Measurements from ENCODE around the gene CCDC81. TPM values are rescaled to one million over a fixed set of nuclear protein-coding genes. Genes with fewer than 3 reads are reported as not detected.

Gene CCDC81
- total and polyA plus RNA-seq, 2 donors (not counting 1 experiment from before 2014, with no cell fraction given) = 0.66 to 7.0 TPM

- no peaks in the 10 kb centered on the region for H4K20me1 ChIP-seq (ENCODE audit: control insufficient read depth, extremely low read depth, insufficient read depth, low read length)
- H2AFZ ChIP-seq (ENCODE audit: low read length) = no peak overlapping the region
- H3K4me1 ChIP-seq (ENCODE audit: control insufficient read depth, extremely low read depth, insufficient read depth, low read length) = peaks cover 11% of the 10 kb centered on the region
- TF ChIP-seq EZH2 (IDR thresholded peaks at IDR 0.05; ENCODE audit: low read length, missing control alignments) (no peak), CTCF (conservative IDR thresholded peaks at IDR 0.05 in 1 of 2, IDR thresholded peaks at IDR 0.05 in 1 of 2; ENCODE audit: low read depth in 1 of 2, low read length in 2 of 2) (no peak)
- no peak overlapping the region for H3K4me3 ChIP-seq (replicated peaks in 1 of 4; ENCODE audit: control extremely low read depth in 1 of 4, insufficient read depth in 1 of 4, low read depth in 3 of 4, low read length in 4 of 4)
- peaks cover 1% of the 10 kb centered on the region for H3K36me3 ChIP-seq (ENCODE audit: control insufficient read depth, insufficient read depth, low read length)
- no peak for DNase-seq (ENCODE audit: low read depth in 2 of 2)
- H3K79me2 ChIP-seq (ENCODE audit: control insufficient read depth, insufficient read depth, low read length) = no peaks in the 10 kb centered on the region
- no peaks in the 10 kb centered on the region for H3K9me3 ChIP-seq (ENCODE audit: control insufficient read depth, insufficient read depth, low read depth, low read length)
- H3K27ac ChIP-seq (ENCODE audit: insufficient read depth, low read length) = no peak overlapping the region
- no peak overlapping the region for H3K9ac ChIP-seq (ENCODE audit: insufficient read depth, low read length)
- H3K4me2 ChIP-seq (ENCODE audit: extremely low read depth, insufficient read depth, low read length) = no peak overlapping the region
- no peaks in the 10 kb centered on the region for H3K27me3 ChIP-seq (ENCODE audit: control insufficient read depth, insufficient read depth, low read length)
Observed at GRCh38 chr11:86464509-86465221, 90.0 kb downstream of the CCDC81 start.

GRCh38 chr11:86468169-86468568 is 93.5 kb downstream of the CCDC81 start:
- H3K9ac ChIP-seq (ENCODE audit: insufficient read depth, low read length) = no peak overlapping the region
- no peak overlapping the region for H2AFZ ChIP-seq (ENCODE audit: low read length)
- H3K4me3 ChIP-seq (replicated peaks in 1 of 4; ENCODE audit: control extremely low read depth in 1 of 4, insufficient read depth in 1 of 4, low read depth in 3 of 4, low read length in 4 of 4) = no peak overlapping the region
- TF ChIP-seq CTCF (conservative IDR thresholded peaks at IDR 0.05 in 1 of 2, IDR thresholded peaks at IDR 0.05 in 1 of 2; ENCODE audit: low read depth in 1 of 2, low read length in 2 of 2) = no peak
- TF ChIP-seq EZH2 (IDR thresholded peaks at IDR 0.05; ENCODE audit: low read length, missing control alignments) = no peak
- DNase-seq (ENCODE audit: low read depth in 2 of 2) = no peak
- H3K36me3 ChIP-seq (ENCODE audit: control insufficient read depth, insufficient read depth, low read length) = no peaks in the 10 kb centered on the region
- no peaks in the 10 kb centered on the region for H4K20me1 ChIP-seq (ENCODE audit: control insufficient read depth, extremely low read depth, insufficient read depth, low read length)
- H3K4me1 ChIP-seq (ENCODE audit: control insufficient read depth, extremely low read depth, insufficient read depth, low read length) = no peaks in the 10 kb centered on the region
- H3K27ac ChIP-seq (ENCODE audit: insufficient read depth, low read length) = no peak overlapping the region
- H3K9me3 ChIP-seq (ENCODE audit: control insufficient read depth, insufficient read depth, low read depth, low read length) = no peaks in the 10 kb centered on the region
- no peaks in the 10 kb centered on the region for H3K27me3 ChIP-seq (ENCODE audit: control insufficient read depth, insufficient read depth, low read length)
- no peaks in the 10 kb centered on the region for H3K79me2 ChIP-seq (ENCODE audit: control insufficient read depth, insufficient read depth, low read length)
- H3K4me2 ChIP-seq (ENCODE audit: extremely low read depth, insufficient read depth, low read length) = no peak overlapping the region

GRCh38 chr11:86469491-86470388 is 95.1 kb downstream of the CCDC81 start:
- TF ChIP-seq EZH2 (IDR thresholded peaks at IDR 0.05; ENCODE audit: low read length, missing control alignments) = no peak
- TF ChIP-seq CTCF (conservative IDR thresholded peaks at IDR 0.05 in 1 of 2, IDR thresholded peaks at IDR 0.05 in 1 of 2; ENCODE audit: low read depth in 1 of 2, low read length in 2 of 2) = no peak
- no peaks in the 10 kb centered on the region for H3K36me3 ChIP-seq (ENCODE audit: control insufficient read depth, insufficient read depth, low read length)
- H3K4me3 ChIP-seq (replicated peaks in 1 of 4; ENCODE audit: control extremely low read depth in 1 of 4, insufficient read depth in 1 of 4, low read depth in 3 of 4, low read length in 4 of 4) = no peak overlapping the region
- no peaks in the 10 kb centered on the region for H3K9me3 ChIP-seq (ENCODE audit: control insufficient read depth, insufficient read depth, low read depth, low read length)
- no peaks in the 10 kb centered on the region for H3K27me3 ChIP-seq (ENCODE audit: control insufficient read depth, insufficient read depth, low read length)
- H3K9ac ChIP-seq (ENCODE audit: insufficient read depth, low read length) = no peak overlapping the region
- no peak overlapping the region for H3K27ac ChIP-seq (ENCODE audit: insufficient read depth, low read length)
- no peak overlapping the region for H2AFZ ChIP-seq (ENCODE audit: low read length)
- no peaks in the 10 kb centered on the region for H4K20me1 ChIP-seq (ENCODE audit: control insufficient read depth, extremely low read depth, insufficient read depth, low read length)
- H3K4me1 ChIP-seq (ENCODE audit: control insufficient read depth, extremely low read depth, insufficient read depth, low read length) = no peaks in the 10 kb centered on the region
- H3K79me2 ChIP-seq (ENCODE audit: control insufficient read depth, insufficient read depth, low read length) = no peaks in the 10 kb centered on the region
- H3K4me2 ChIP-seq (ENCODE audit: extremely low read depth, insufficient read depth, low read length) = no peak overlapping the region
- DNase-seq (ENCODE audit: low read depth in 2 of 2) = no peak
